Stromal cell of bone marrow (primary cell): Measurements from ENCODE around the gene SLC9B1.

Experiments used
- DNase-seq: peaks from one replicate; pipeline ENCODE4 v3.0.0-alpha.2; 2012; ENCODE audit warnings: low read depth

SLC9B1 gene

GRCh38 chr4:103019308-103020124, at the start of gene SLC9B1:
Gene SLC9B1 (minus strand): TSS chr4:103019705. CDS start chr4:102991711, 27,994 bp downstream.
- peak; percentile 92 for DNase-seq

- no peak for DNase-seq
Measured at GRCh38 chr4:103067841-103068547, 48.5 kb upstream of the SLC9B1 start.

GRCh38 chr4:103060453-103061148, 41.1 kb upstream of the SLC9B1 start:
- DNase-seq: no peak

- no peak for DNase-seq
Measured at GRCh38 chr4:103054030-103054429, 34.5 kb upstream of the SLC9B1 start.

GRCh38 chr4:103052779-103053178, 33.3 kb upstream of the SLC9B1 start:
- no peak for DNase-seq

- DNase-seq: no peak
Measured at GRCh38 chr4:103052145-103052544, 32.6 kb upstream of the SLC9B1 start.

- peak; percentile 3 for DNase-seq
Measured at GRCh38 chr4:103050736-103051436, 31.4 kb upstream of the SLC9B1 start.

GRCh38 chr4:103046416-103047290, 27.1 kb upstream of the SLC9B1 start:
- peak; percentile 20 for DNase-seq

- DNase-seq: no peak
Measured at GRCh38 chr4:103044183-103044582, 24.7 kb upstream of the SLC9B1 start.

GRCh38 chr4:103036169-103036568, 16.7 kb upstream of the SLC9B1 start:
- no peak for DNase-seq

GRCh38 chr4:103032574-103032973, 13.1 kb upstream of the SLC9B1 start:
- no peak for DNase-seq

GRCh38 chr4:103030791-103031190, 11.3 kb upstream of the SLC9B1 start:
- DNase-seq: no peak

- DNase-seq: no peak
Measured at GRCh38 chr4:103029300-103029699, 9.8 kb upstream of the SLC9B1 start.

- DNase-seq: no peak
Measured at GRCh38 chr4:103026868-103027267, 7.4 kb upstream of the SLC9B1 start.

GRCh38 chr4:103024996-103025395, 5.5 kb upstream of the SLC9B1 start:
- DNase-seq: no peak

- DNase-seq: no peak
Measured at GRCh38 chr4:103021120-103021519, 1.6 kb upstream of the SLC9B1 start.

GRCh38 chr4:103018391-103019307, 856 bp downstream of the SLC9B1 start:
- no peak for DNase-seq

GRCh38 chr4:103012551-103012950, 7.0 kb downstream of the SLC9B1 start:
- no peak for DNase-seq

GRCh38 chr4:103012060-103012459, 7.4 kb downstream of the SLC9B1 start:
- peak; percentile 43 for DNase-seq
